Measurements from ENCODE around the gene FLT3LG.

DNA sequence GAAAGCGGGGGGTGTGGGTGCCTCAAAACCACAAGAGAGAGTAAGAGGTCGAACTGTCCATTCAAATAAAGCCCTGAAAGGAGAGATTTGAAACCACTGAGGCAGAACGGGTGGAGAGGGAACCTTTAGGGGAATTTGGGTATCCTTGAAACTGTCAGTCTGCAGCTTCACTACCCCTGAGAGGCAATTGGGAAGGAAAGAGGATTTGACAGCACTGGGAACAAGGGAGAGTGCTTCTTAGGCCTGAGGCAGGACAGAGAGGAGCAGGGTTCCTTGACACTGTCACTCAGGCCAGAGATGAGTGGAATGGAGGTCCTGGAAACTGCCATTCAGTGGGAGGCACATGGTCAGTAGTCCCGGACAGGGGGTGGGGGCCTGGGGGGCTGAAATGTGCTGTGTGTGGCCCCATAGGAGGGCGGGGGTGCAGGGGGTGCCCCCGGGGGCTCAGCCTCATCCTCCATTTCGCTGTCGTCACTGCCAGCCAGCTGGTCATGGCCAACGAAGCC, 43.8 kb upstream of the FLT3LG start:
- TF ChIP-seq, protein P1, sequence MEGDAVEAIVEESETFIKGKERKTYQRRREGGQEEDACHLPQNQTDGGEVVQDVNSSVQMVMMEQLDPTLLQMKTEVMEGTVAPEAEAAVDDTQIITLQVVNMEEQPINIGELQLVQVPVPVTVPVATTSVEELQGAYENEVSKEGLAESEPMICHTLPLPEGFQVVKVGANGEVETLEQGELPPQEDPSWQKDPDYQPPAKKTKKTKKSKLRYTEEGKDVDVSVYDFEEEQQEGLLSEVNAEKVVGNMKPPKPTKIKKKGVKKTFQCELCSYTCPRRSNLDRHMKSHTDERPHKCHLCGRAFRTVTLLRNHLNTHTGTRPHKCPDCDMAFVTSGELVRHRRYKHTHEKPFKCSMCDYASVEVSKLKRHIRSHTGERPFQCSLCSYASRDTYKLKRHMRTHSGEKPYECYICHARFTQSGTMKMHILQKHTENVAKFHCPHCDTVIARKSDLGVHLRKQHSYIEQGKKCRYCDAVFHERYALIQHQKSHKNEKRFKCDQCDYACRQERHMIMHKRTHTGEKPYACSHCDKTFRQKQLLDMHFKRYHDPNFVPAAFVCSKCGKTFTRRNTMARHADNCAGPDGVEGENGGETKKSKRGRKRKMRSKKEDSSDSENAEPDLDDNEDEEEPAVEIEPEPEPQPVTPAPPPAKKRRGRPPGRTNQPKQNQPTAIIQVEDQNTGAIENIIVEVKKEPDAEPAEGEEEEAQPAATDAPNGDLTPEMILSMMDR (conservative IDR thresholded peaks at IDR 0.05; ENCODE audit: low read length), result no peak
- no peak for TF ChIP-seq EZH2phosphoT487 (IDR thresholded peaks at IDR 0.05; ENCODE audit: borderline replicate concordance, low read depth, low read length)

Measured in OCI-LY7 (cell line).